Smooth muscle cell (in vitro differentiated cells): Measurements from ENCODE around the gene LUZP2. TPM values are rescaled to one million over a fixed set of nuclear protein-coding genes. Genes with fewer than 3 reads are reported as not detected.

Experiments
- DNase-seq: peaks from one replicate; lab custom pipeline; 2025; ENCODE audit not compliant: unreplicated experiment; lab: John Stamatoyannopoulos, UW
- H2AFZ ChIP-seq: fragments of 200-600 bp; sonication (generic); 2 replicates; pipeline ENCODE4 v1.6.0; 2016; ENCODE audit warnings: antibody characterized with exemption, low read depth, mild to moderate bottlenecking
- H3F3A ChIP-seq: fragments of 200-600 bp; sonication (generic); 2 replicates; pipeline ENCODE4 v1.6.0; 2017; ENCODE audit warnings: antibody characterized with exemption, low read depth
- H3K27ac ChIP-seq: fragments of 200-600 bp; sonication (generic); 2 replicates; pipeline ENCODE4 v1.5.1; 2016; ENCODE audit warnings: low read depth, mild to moderate bottlenecking
- H3K27me3 ChIP-seq: fragments of 200-600 bp; sonication (generic); 2 replicates; pipeline ENCODE4 v1.6.1; 2016; ENCODE audit warnings: low read depth, mild to moderate bottlenecking
- H3K36me3 ChIP-seq: fragments of 200-600 bp; sonication (generic); 2 replicates; pipeline ENCODE4 v1.5.1; 2016; ENCODE audit warnings: low read depth
- H3K4me1 ChIP-seq: fragments of 200-600 bp; sonication (generic); 2 replicates; pipeline ENCODE4 v1.5.1; 2016; ENCODE audit warnings: low read depth
- H3K4me2 ChIP-seq: fragments of 200-600 bp; sonication (generic); 2 replicates; pipeline ENCODE4 v1.6.0; 2016; ENCODE audit warnings: mild to moderate bottlenecking
- H3K4me3 ChIP-seq: fragments of 200-600 bp; sonication (generic); 2 replicates; pipeline ENCODE4 v1.5.1; 2016; ENCODE audit warnings: mild to moderate bottlenecking
- H3K79me2 ChIP-seq: fragments of 200-600 bp; sonication (generic); 2 replicates; pipeline ENCODE4 v1.6.0; 2016; ENCODE audit warnings: low read depth, mild to moderate bottlenecking
- H3K9ac ChIP-seq: fragments of 200-600 bp; sonication (generic); 2 replicates; pipeline ENCODE4 v1.6.0; 2016; ENCODE audit warnings: low read depth
- H3K9me3 ChIP-seq: fragments of 200-600 bp; sonication (generic); replicated peaks from 2 replicates; pipeline ENCODE4 v1.5.1; 2016; ENCODE audit warnings: low read depth
- H4K20me1 ChIP-seq: fragments of 200-600 bp; sonication (generic); 2 replicates; pipeline ENCODE4 v1.6.0; 2016; ENCODE audit warnings: low read depth
- CTCF ChIP-seq: fragments of 200-600 bp; sonication (generic); IDR thresholded peaks from 2 replicates; pipeline ENCODE4 v1.5.1; 2017; ENCODE audit warnings: borderline replicate concordance, mild to moderate bottlenecking, antibody characterized with exemption; ENCODE audit not compliant: insufficient read depth, poor library complexity, severe bottlenecking
- WGBS: methylation state at CpG from one replicate; pipeline ENCODE4 v1.1.7; 2016; ENCODE audit warnings: low lambda C conversion rate; 5-methylcytosine and 5-hydroxymethylcytosine counted together
- polyA plus RNA-seq: library from polyadenylated mRNA; unstranded; fragments of >200 nt; fragmentation: Nextera tagmentation; extraction: Ambion mirVana; gene quantifications from 2 replicates; pipeline ENCODE4 v1.2.1, GENCODE V29; 2016
- total RNA-seq: library from RNA; depleted of rRNA; stranded (reverse); fragments of >200 nt; gene quantifications from 2 replicates; pipeline ENCODE4 v1.2.3, GENCODE V29; 2014

LUZP2 gene
- total and polyA plus RNA-seq, 2 experiments from 2014 or later = 1.1 to 1.3 TPM

- TF ChIP-seq CTCF = no peak
- Histone ChIP-seq H2AFZ (no peak overlapping the region), H3K27ac (no peak overlapping the region), H3K4me3 (no peak overlapping the region), H3K27me3 (no peaks in the 10 kb centered on the region), H3F3A (no peaks in the 10 kb centered on the region), H4K20me1 (no peaks in the 10 kb centered on the region), H3K9me3 (no peaks in the 10 kb centered on the region), H3K79me2 (no peaks in the 10 kb centered on the region), H3K36me3 (no peaks in the 10 kb centered on the region), H3K9ac (no peak overlapping the region), H3K4me2 (no peak overlapping the region), H3K4me1 (no peaks in the 10 kb centered on the region)
- 79% methylated on average over 9 of the region's 9 CpGs for WGBS
- no peak for DNase-seq
Observed at GRCh38 chr11:24932110-24933000, 435.5 kb downstream of the LUZP2 start.

- H3K9me3 ChIP-seq = no peaks in the 10 kb centered on the region
- H3K4me1 ChIP-seq = no peaks in the 10 kb centered on the region
- no peak for TF ChIP-seq CTCF
- no peak overlapping the region for H2AFZ ChIP-seq
- H3K4me2 ChIP-seq = no peak overlapping the region
- no peak for DNase-seq
- H3F3A ChIP-seq = no peaks in the 10 kb centered on the region
- H3K27ac ChIP-seq = no peak overlapping the region
- no peak overlapping the region for H3K4me3 ChIP-seq
- no peaks in the 10 kb centered on the region for H3K36me3 ChIP-seq
- no peak overlapping the region for H3K9ac ChIP-seq
- H3K79me2 ChIP-seq = no peaks in the 10 kb centered on the region
- no peaks in the 10 kb centered on the region for H3K27me3 ChIP-seq
- no peaks in the 10 kb centered on the region for H4K20me1 ChIP-seq
- 85% methylated on average over 1 of the region's 1 CpG for WGBS
Observed at GRCh38 chr11:24934733-24935439, 438.0 kb downstream of the LUZP2 start.

- H3K79me2 ChIP-seq = no peaks in the 10 kb centered on the region
- H2AFZ ChIP-seq = no peak overlapping the region
- H3K4me3 ChIP-seq = no peak overlapping the region
- no peak overlapping the region for H3K4me2 ChIP-seq
- no peak for DNase-seq
- no peaks in the 10 kb centered on the region for H4K20me1 ChIP-seq
- 83% methylated on average over 3 of the region's 3 CpGs for WGBS
- TF ChIP-seq CTCF = no peak
- H3K36me3 ChIP-seq = no peaks in the 10 kb centered on the region
- no peak overlapping the region for H3K27ac ChIP-seq
- H3F3A ChIP-seq = no peaks in the 10 kb centered on the region
- H3K9ac ChIP-seq = no peak overlapping the region
- no peaks in the 10 kb centered on the region for H3K9me3 ChIP-seq
- no peaks in the 10 kb centered on the region for H3K27me3 ChIP-seq
- H3K4me1 ChIP-seq = no peaks in the 10 kb centered on the region
Observed at GRCh38 chr11:24944891-24945290, 448.0 kb downstream of the LUZP2 start.
